Ureter (tissue), 1 donor: ENCODE measurements around the gene SLN. TPM values are rescaled to one million over a fixed set of nuclear protein-coding genes. Genes with fewer than 3 reads are reported as not detected.

Source experiments
- DNase-seq: peaks from one replicate; pipeline ENCODE4 v3.0.0-alpha.2; 2020; ENCODE audit warnings: low spot score
- total RNA-seq: library from RNA; stranded (reverse); gene quantifications from one replicate; pipeline ENCODE4 v1.2.4, GENCODE V29; 2023
- donor health status: DM: yes; HTN: yes; CAD: no.

SLN gene
- total RNA-seq, 1 donor from 2014 or later = 0.57 TPM

DNA sequence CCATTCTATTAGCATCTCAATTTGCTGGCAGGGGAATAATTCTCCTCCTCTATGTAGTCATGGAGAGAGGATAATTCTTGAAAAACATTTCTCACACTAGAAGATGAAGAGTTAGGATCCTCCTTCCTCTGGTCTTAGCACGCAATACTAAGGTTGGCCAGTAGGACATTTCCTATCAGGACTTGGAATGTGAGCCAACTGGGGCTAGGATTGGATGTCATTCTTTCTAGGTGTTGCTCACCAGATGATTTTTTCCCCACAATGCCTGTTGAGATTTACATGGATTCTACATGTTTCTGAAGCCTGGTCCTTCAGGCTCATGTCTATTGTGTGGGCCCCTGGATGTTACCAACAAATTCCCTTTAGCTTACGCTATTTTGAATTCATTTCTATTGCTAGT lies 28.0 kb downstream of the SLN start:
- DNase-seq = no peak

DNA sequence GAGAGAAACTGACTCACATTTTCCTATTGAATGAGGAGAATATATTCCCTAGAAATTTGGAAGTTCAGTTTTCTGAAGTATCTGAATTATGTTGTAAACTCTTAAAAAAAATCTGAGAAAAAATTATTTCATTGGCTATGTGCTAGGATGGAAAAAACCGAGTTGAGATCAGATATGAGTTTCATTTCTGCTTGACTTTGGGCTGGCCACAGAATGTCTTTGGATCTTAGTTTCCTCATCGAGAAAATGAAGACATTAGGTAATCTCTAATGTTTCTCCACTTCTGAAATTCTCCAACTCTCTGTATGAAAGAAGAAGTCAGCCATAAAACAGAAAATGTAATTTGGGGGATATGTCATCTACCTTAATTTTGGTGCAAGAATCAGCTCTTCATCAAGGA lies 28.8 kb downstream of the SLN start:
- DNase-seq = no peak

GRCh38 chr11:107682572-107682971 lies 29.3 kb downstream of the SLN start:
- DNase-seq = no peak

DNA sequence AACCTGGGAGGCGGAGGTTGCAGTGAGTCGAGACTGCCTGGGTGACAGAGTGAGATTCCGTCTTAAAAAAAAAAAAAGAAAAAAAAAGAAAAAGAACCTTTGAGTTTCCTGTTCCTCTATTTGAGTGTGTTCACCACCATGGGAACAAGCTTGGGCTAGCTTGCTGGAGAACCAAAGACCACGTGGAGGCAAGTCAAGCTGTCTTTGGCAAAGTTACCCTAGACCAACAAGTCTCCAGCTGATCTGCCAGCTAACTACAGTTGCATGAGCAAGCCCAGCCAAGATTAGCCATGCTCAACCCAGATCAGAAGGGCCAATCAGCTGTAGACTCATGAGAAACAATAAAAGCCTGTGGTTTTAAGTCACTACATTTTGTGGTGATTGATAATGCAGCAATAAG lies 29.7 kb downstream of the SLN start:
- DNase-seq = no peak

GRCh38 chr11:107679255-107680024 lies 32.4 kb downstream of the SLN start:
- no peak for DNase-seq

GRCh38 chr11:107678632-107678971 lies 33.3 kb downstream of the SLN start:
- DNase-seq = no peak

DNA sequence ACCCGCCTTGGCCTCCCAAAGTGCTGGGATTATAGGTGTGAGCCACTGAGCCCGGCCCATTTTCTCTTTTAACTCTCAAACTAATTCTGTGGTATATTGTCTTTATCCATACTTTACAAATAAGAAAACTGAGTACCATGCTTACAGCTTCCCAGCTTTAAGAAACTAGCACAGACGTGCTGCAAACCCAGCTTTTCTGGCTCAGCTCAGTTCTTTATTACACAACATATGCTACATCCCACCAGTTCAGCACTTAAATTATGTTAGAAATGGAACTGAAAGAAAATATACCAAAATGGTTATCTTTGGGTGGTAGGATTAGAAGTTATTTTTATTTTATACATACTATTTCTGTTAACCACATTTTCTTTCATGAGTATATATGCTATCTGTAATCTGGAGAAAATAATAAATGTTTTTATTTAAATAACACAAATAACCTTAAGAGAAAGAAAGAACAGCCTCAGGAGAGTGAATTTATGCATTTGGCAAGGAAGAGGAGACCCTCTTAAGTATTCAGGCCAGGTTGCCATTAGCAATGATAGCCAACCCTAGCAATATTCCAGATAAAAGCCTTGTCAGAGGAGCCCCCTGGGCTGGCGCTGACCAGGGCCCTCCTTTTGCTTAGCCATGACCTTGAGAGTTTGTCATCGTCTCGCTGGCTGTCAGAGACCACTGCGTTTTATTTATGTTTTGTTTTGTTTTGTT lies 33.8 kb downstream of the SLN start:
- no peak for DNase-seq

DNA sequence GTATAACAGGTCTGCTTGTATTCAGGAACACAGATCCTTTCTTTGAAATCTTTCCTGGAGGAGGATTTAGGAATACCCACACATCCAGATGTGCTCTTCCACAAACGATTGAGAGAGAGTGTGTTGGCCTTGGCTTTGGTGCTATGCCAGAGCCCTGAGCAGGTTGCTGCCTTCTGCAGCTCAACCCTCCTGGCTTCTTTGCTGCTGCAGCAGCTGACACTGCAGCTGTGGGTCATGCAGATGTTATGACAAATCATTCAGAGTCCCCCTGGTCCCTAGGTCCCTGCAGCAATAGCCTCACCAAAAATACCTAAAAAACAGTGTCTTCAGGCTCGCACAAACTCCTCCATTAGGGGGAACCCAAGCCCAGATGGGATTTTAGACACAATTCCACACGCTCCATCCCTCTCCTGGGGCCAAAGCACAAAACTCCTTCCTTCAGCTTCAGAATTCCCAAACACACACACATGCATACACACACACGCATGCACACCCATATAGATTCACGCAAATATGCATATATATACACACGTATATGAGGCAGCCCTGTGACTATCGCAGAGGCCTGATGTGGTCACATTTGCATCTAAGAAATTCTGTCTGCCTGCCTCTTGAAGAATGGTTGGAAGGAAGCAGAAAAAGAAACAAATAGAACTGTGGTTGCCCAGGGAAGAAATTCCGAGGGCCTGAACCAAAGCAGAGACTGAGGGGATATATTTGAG lies 35.4 kb downstream of the SLN start:
- DNase-seq = no peak

DNA sequence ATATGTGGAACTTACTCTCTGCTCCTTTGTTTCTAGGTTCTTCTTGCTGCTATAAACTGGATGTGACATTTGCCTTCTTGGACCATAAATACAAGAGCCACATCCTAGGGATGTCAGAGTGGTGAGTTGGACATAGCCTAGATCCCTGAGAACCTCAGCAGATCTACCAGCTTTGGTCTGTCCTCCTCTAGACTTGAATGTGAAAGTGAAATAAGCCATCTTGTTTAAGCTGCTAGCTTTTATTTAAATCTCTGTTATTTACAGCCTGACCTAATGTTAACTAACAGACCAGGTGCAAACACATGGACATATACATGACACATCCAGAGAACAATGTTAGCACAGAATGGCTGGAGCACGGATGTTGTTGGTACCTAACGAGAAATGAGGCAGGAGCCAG lies 36.0 kb downstream of the SLN start:
- no peak for DNase-seq

GRCh38 chr11:107669893-107670601 lies 41.8 kb downstream of the SLN start:
- no peak for DNase-seq

- no peak for DNase-seq
Observed at GRCh38 chr11:107669191-107669740, 42.6 kb downstream of the SLN start.

DNA sequence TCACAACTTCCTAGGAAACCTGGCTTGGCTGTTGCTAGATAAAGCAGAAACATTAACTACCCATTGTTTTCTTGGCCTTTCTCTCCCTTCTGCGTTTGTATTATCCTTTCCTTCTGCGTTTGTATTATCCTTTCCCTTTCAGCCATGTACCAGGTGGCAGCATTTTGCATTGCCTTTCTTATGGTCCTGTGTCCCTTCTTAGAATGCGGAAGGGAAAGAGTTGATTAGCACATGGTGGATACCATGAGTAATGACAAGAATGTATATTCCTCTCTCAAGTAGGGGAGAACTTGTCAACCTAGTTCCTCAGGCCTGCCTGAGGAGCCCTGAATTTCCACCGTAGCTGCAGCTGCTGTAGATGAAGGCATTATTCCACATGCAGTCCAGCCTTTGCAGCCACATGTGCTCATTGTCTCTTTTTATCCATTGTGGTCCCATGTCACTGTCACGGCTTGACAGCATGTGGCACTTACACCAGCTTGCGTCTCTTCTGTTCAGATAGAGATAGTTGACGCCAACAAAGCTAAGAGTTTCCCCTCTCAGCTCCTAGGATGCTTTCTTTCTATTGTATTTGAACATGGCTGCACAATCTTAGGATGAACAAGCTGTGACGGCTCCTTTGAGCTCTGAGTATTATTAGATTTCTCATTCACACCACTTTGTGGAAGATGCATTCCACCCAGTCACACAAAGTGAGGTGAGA lies 44.8 kb downstream of the SLN start:
- no peak for DNase-seq

DNA sequence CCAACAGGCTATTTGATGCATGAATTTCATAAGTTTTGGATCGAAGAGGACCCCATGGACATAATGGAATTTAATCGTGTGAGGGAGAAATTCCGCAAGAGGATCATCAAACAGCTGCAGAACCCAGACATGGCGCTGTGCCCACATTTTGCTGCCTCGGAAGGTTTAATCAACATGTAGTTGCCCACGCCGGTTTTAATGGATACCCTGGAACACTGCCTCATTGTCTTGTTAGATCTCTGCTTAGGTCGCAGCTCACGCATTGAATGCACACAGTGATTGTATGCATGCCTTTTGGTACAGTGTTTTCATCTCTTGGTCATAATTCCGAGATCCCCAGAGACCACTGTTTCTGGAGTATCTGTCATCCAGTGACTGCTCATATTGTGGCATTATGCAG lies 46.8 kb downstream of the SLN start:
- no peak for DNase-seq

DNA sequence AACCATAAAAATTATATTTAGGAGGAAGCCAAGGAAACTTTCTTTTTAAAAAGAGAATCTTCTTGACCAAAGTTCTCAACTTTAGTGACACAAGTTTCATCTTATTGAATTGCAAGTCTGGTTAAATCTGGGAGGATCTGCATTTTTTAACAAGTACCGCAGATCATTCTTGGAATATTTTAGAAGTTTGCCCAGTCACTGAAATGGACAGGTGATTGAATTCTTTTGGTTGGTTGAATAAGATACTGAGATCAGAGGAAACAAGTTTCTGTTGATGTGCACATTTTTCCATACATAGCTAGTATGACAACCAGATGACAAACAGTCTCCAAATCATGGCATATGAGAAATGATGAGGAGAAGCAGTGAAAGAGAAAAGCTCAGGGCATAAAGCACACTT lies 50.2 kb downstream of the SLN start:
- no peak for DNase-seq

DNA sequence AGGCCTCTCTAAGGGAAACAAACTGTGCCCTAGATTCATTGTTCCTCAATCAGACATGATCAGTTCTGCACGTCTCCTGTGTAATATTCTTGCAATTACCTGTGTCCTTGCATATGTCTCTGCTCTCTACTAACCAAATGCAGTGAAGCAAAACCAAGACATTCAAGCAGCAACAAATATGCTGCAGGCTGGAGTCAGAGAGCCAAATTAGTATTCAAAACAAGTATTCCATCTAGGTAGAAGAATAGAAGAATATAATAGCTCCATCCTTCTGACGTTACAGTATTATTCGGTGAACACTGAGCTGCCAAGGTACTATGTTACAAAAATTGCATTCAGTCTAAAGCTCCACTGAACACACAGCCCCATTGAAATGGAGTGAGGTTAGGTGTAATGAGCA lies 51.8 kb downstream of the SLN start:
- no peak for DNase-seq

- no peak for DNase-seq
Observed at GRCh38 chr11:107659310-107659709, 52.5 kb downstream of the SLN start.

Other genes with a start within 250 kb of the SLN start
- 13.1 TPM for gene ALKBH8, start 146.3 kb downstream of the SLN start, total RNA-seq
- gene ELMOD1, start 120.9 kb downstream of the SLN start, total RNA-seq = 0.39 TPM
- gene SLC35F2, start 146.7 kb upstream of the SLN start, total RNA-seq = 8.0 TPM
- 0.42 TPM for gene RAB39A, start 216.4 kb upstream of the SLN start, total RNA-seq